ENCODE measurements around the gene CHIC2. TPM values are rescaled to one million over a fixed set of nuclear protein-coding genes. Genes with fewer than 3 reads are reported as not detected.
"Not testable (repeated sequence)": the region's sequence is repeated elsewhere in the genome, so short reads cannot be mapped to it uniquely, and the experiment has no call there.

CHIC2 gene
- total RNA-seq, 1 experiment from 2014 or later = 18.3 TPM

DNA sequence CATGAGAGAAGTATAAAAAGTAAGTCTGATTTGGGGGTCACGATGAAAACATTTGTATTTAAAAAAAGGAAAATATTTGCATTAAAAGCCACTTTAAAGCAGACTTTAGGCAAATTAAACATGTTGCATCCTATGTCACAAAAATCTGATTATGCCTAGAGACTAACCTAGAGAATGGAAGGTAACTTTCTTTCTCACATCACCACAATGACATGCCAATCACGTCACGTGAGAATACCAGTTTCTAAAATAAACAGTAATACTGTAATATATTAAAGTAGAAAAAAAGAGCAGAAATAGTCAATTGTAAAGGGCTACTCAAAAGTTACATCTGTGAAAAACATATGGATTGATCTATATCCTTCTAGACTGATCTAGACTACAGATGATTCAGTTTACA lies 3.3 kb downstream of the CHIC2 start:
- DNase-seq (ENCODE audit: low read depth) = no peak

GRCh38 chr4:54060116-54060515 lies 4.3 kb downstream of the CHIC2 start:
- no peak for DNase-seq (ENCODE audit: low read depth)

DNA sequence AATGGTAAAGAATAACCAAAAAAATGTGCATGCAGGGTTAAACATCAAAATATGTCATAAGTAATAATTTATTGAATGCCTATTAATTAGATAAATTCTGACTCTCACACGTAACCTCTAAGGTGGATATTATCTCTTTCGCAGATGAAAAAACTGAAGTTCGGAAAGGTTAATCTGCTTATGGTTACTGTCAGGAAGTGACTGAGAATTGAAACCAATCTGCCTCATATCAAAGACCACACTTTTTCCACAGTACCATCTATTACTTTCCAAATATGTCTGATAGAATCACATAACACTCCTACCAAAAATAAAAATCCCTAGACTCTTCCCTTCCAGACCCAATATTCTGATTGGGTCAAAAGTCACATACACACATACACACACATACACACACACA lies 6.2 kb downstream of the CHIC2 start:
- DNase-seq (ENCODE audit: low read depth) = no peak

DNA sequence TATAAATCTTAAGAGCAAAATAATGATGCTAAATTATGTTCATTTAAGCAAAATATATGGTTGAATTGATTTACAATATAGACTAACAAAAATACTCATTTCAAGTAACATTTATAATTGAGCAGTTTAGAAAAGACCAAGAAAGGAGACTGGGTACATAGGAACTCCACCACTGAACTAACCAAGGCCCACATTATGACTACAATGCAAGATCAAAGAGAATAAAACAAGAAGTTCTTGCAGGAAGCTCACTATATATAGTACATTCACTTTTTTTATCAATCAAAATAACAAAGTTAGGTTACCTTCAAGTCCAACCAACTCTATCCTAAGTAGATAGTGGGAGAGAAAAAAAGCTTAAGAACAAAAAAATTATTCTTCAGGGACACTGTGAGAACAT lies 8.0 kb downstream of the CHIC2 start:
- no peak for DNase-seq (ENCODE audit: low read depth)

DNA sequence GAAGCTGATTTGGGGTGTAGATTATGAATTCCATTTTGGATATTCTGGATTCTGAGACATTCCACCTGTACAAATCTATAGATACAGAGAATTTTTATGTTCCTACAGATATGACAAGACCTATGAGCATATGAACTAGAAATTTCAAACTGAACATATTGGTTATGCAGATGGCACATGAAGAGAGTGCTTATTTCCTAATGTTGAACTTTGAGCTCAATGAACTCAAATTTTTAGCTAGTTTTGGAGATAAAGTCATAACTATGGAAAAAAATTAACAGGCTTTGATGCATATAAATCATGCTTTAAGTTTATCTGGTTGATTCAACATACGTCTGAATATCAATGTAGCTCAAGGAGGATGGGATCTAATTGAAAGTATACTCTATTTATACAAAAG lies 8.9 kb downstream of the CHIC2 start:
- no peak for DNase-seq (ENCODE audit: low read depth)

DNA sequence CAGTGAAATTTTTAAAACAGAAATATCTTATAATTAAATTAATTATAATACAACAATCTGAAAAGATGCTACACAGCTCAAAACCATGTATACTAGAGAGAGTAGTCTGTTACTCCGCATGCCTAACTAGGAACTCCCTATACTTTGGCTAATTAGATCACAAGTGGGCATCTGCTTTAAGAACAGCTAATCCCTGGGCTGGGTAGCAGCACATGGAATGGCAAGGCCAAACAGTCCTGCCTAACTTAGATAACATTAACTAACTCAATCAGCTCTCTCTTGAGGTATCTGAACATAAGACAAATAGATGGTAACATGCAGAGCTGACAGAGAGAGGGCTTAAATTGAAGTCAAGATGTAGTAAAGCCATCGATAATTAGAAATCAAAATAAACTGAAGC lies 9.9 kb downstream of the CHIC2 start:
- no peak for DNase-seq (ENCODE audit: low read depth)

DNA sequence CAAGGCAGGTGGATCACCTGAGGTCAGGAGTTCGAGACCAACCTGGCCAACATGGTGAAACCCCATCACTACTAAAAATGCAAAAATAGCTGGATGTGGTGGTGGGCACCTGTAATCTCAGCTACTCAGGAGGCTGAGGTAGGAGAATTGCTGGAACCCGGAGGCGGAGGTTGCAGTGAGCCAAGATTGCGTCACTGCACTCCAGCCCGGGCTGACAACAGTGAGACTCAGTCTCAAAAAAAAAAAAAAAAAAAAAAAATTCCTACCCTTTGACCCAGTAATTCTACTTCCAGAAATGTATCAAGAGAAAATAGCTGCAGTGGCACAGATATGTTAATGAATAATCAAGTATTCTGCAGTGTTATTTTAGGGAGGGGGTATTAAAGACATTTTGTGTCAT lies 11.1 kb downstream of the CHIC2 start:
- DNase-seq (ENCODE audit: low read depth) = not testable (repeated sequence)

- DNase-seq (ENCODE audit: low read depth) = peak; percentile 16
Observed at GRCh38 chr4:54050214-54050904, 14.0 kb downstream of the CHIC2 start.

DNA sequence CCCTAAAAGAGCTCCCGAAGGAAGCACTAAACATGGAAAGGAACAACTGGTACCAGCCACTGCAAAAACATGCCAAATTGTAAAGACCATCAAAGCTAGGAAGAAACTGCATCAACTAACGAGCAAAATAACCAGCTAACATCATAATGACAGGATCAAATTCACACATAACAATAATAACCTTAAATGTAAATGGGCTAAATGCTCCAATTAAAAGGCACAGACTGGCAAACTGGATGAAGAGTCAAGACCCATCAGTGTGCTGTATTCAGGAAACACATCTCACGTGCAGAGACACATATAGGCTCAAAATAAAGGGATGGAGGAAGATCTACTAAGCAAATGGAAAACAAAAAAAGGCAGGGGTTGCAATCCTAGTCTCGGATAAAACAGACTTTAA lies 20.8 kb downstream of the CHIC2 start:
- not testable (repeated sequence) for DNase-seq (ENCODE audit: low read depth)

- no peak for DNase-seq (ENCODE audit: low read depth)
Observed at GRCh38 chr4:54041933-54042332, 22.5 kb downstream of the CHIC2 start.

DNA sequence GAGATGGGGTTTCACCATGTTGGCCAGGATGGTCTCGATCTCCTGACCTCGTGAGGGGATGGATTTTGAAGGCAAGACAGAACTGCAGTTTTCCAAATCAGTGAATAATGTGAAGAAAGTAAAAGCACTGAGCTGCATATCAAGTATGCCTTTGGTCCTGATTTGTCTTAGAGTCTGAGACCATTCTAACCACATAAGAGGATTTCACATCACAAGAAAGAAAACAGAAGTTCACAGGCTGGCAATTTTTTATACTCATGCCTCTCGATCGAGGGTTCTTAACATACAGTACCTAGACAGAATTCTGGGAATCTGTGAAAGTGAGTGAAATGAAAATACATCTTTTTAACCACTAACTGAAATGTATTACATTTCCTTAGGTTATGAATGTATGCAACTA lies 23.3 kb downstream of the CHIC2 start:
- no peak for DNase-seq (ENCODE audit: low read depth)

DNA sequence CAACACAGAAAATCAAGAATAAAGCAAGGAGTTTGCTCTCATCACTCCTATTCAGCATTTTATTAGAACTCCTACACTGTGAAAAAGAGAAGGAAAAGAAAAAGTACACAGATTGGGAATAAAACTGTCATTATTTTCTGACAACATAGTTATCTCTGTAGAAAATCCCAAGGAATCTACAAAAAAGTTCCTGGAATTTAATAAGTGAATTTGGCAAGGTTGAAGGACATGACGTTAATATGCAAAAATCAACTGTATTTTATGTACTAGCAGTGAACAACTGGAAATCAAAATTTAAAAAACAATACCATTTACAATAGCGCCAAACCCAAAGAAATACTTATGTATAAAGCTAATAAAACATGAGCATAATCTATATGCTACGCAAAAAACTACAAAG lies 26.3 kb downstream of the CHIC2 start:
- DNase-seq (ENCODE audit: low read depth) = no peak

GRCh38 chr4:54036184-54036583 lies 28.2 kb downstream of the CHIC2 start:
- no peak for DNase-seq (ENCODE audit: low read depth)

DNA sequence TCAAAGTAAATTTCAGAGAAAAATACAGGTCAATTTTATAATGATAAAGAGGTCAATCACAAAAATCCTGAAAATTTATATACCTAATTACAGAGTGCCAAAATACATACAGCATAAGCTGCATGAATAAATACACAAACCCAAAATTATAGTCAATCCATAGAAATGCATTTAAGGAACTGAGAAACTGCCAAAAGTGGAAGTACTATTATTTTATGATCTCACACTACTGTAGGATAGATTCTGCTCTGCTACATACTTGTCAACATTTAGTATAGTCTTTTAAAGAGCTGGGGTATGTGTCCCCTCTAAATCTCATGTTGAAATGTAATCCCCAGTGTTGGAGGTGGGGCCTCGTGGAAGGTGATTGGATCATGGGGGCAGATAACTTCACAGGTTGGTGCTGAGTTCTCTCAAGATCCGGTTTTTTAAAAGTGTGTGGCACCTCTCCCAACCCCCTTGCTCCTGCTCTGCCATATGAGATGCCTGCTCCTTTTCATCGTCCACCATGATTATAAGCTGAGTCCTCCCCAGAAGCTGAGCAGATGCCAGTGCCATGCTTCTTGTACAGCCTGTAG lies 31.8 kb downstream of the CHIC2 start:
- DNase-seq (ENCODE audit: low read depth) = no peak

GRCh38 chr4:54027311-54027710 lies 37.1 kb downstream of the CHIC2 start:
- no peak for DNase-seq (ENCODE audit: low read depth)

- no peak for DNase-seq (ENCODE audit: low read depth)
Observed at GRCh38 chr4:54025582-54025981, 38.8 kb downstream of the CHIC2 start.

- not testable (repeated sequence) for DNase-seq (ENCODE audit: low read depth)
Observed at GRCh38 chr4:54023019-54023418, 41.4 kb downstream of the CHIC2 start.

- no peak for DNase-seq (ENCODE audit: low read depth)
Observed at GRCh38 chr4:54017974-54018373, 46.4 kb downstream of the CHIC2 start.

DNA sequence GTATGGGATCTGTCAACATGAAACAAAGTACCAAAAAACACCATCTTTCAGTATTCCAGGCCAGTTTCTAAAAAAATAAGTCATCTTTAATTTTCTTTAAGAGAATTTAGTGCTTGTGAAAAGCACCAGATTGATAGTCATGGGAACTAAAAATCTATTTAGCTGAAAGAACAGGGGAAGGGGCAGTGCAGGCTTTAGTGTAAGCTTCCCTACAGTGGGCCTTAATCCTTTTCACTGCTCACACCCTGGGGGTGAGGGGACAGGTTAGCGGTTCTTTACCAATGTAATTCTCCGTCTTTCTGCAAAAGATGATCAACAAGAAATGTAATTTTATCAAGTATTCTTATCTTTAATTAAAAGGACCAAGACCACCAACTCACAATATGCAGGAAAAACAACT lies 47.1 kb downstream of the CHIC2 start:
- DNase-seq (ENCODE audit: low read depth) = no peak

GRCh38 chr4:54016504-54016903 lies 47.9 kb downstream of the CHIC2 start:
- no peak for DNase-seq (ENCODE audit: low read depth)

GRCh38 chr4:54015423-54016030 lies 48.9 kb downstream of the CHIC2 start:
- no peak for DNase-seq (ENCODE audit: low read depth)

DNA sequence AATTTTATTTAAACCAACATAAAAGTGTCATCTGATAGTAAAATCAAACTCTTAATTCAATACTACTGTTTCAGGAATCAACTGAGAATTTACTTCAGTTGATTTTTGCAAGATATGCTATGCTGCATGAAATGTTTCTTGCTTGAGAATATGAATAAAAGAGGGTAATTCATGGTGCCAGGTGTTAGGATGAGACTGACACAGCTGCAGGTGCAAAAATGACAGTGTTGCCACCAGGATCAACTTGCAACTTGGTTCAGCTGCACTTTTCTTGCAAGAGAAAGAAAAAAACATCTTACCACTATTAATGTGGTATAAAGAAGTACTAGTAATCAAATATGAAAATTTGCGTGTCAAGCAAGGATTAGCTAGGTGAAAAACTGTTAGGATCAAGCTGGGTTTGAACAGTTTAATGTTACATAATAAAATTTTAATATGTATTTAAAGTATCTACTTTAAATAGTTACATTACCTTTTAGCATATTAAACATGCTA lies 49.7 kb downstream of the CHIC2 start:
- DNase-seq (ENCODE audit: low read depth) = no peak

DNA sequence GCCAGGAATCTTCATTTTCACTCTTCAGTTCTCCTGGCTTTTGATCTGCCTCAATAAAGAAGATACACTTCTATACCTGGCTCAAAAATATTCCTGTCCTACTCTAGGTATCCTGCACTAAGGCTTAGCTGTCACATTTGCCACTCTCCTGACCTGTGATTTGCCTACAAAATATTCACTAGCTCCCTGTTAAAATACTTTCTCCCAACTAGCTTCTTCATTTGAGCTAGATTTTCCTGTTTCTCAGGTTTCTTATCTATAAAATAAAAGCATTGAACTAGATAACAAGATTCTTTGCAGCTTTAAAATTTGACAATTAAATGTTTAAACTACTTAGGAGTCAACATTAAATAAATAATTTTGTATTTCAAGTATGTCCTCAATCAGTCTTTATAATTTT lies 53.2 kb downstream of the CHIC2 start:
- DNase-seq (ENCODE audit: low read depth) = no peak
